Measurements from ENCODE around the gene TCEA3. TPM values are rescaled to one million over a fixed set of nuclear protein-coding genes. Genes with fewer than 3 reads are reported as not detected.

TCEA3 gene
- total RNA-seq, 6 experiments from 2014 or later = 6.0 to 8.4 (median 7.1) TPM

GRCh38 chr1:23397908-23398307 is 26.6 kb downstream of the TCEA3 start:
- no peaks in the 10 kb centered on the region for H3K27me3 Mint-ChIP-seq (ENCODE audit: insufficient read depth)
- no peak for DNase-seq
- H3K4me1 Mint-ChIP-seq (ENCODE audit: low read depth) = peaks cover 17% of the 10 kb centered on the region
- no peak overlapping the region for H3K4me3 Mint-ChIP-seq
- H3K9me3 Mint-ChIP-seq = no peaks in the 10 kb centered on the region
- H3K36me3 Mint-ChIP-seq (ENCODE audit: low read depth) = 0 out of 2 replicates have a peak, but pooled peaks cover 4% of the 10 kb centered on the region
- no peak overlapping the region for H3K27ac Mint-ChIP-seq
- TF ChIP-seq CTCF (IDR thresholded peaks at IDR 0.05) = no peak

- DNase-seq = no peak
- Mint-ChIP-seq H3K27ac (no peak overlapping the region), H3K9me3 (no peaks in the 10 kb centered on the region), H3K4me1 (ENCODE audit: low read depth) (peaks cover 17% of the 10 kb centered on the region), H3K4me3 (no peak overlapping the region), H3K36me3 (ENCODE audit: low read depth) (0 out of 2 replicates have a peak, but pooled peaks cover 4% of the 10 kb centered on the region), H3K27me3 (ENCODE audit: insufficient read depth) (no peaks in the 10 kb centered on the region)
- TF ChIP-seq CTCF (IDR thresholded peaks at IDR 0.05) = no peak
These were observed 28.2 kb downstream of the TCEA3 start for GRCh38 chr1:23396380-23396779.

GRCh38 chr1:23395849-23396248 is 28.7 kb downstream of the TCEA3 start:
- no peaks in the 10 kb centered on the region for H3K27me3 Mint-ChIP-seq (ENCODE audit: insufficient read depth)
- DNase-seq = no peak
- no peak for TF ChIP-seq CTCF (IDR thresholded peaks at IDR 0.05)
- no peak overlapping the region for H3K4me3 Mint-ChIP-seq
- H3K4me1 Mint-ChIP-seq (ENCODE audit: low read depth) = peaks cover 12% of the 10 kb centered on the region
- no peaks in the 10 kb centered on the region for H3K9me3 Mint-ChIP-seq
- H3K27ac Mint-ChIP-seq = no peak overlapping the region
- H3K36me3 Mint-ChIP-seq (ENCODE audit: low read depth) = 0 out of 2 replicates have a peak, but pooled peaks cover 4% of the 10 kb centered on the region

GRCh38 chr1:23395154-23395724 is 29.3 kb downstream of the TCEA3 start:
- H3K4me3 Mint-ChIP-seq = peak overlapping the region; percentile 71
- H3K4me1 Mint-ChIP-seq (ENCODE audit: low read depth) = peaks cover 6% of the 10 kb centered on the region; the same call in 1 of the 2 replicates
- no peak for DNase-seq
- H3K27ac Mint-ChIP-seq = peak overlapping the region; percentile 83
- H3K36me3 Mint-ChIP-seq (ENCODE audit: low read depth) = 0 out of 2 replicates have a peak, but pooled peaks cover 4% of the 10 kb centered on the region
- no peaks in the 10 kb centered on the region for H3K9me3 Mint-ChIP-seq
- H3K27me3 Mint-ChIP-seq (ENCODE audit: insufficient read depth) = peaks cover 2% of the 10 kb centered on the region; the same call in 1 of the 2 replicates
- TF ChIP-seq CTCF (IDR thresholded peaks at IDR 0.05) = no peak

GRCh38 chr1:23394684-23395083 is 29.9 kb downstream of the TCEA3 start:
- Mint-ChIP-seq H3K9me3 (no peaks in the 10 kb centered on the region), H3K27ac (peak overlapping the region; percentile 83), H3K36me3 (ENCODE audit: low read depth) (0 out of 2 replicates have a peak, but pooled peaks cover 4% of the 10 kb centered on the region), H3K27me3 (ENCODE audit: insufficient read depth) (peaks cover 3% of the 10 kb centered on the region; the same call in 1 of the 2 replicates), H3K4me1 (ENCODE audit: low read depth) (peaks cover 5% of the 10 kb centered on the region; the same call in 1 of the 2 replicates), H3K4me3 (peak overlapping the region; percentile 71)
- peak; percentile 62 for DNase-seq
- TF ChIP-seq CTCF (IDR thresholded peaks at IDR 0.05) = no peak

All from HFFc6 (cell line).